Esophagus muscularis mucosa (tissue), 4 donors: ENCODE measurements around the gene BATF2. TPM values are rescaled to one million over a fixed set of nuclear protein-coding genes. Genes with fewer than 3 reads are reported as not detected.

Experiments used
- DNase-seq: peaks from one replicate; pipeline ENCODE4 v3.0.0-alpha.2; 2017; ENCODE audit errors: extremely low spot score
- H3K27ac ChIP-seq, 4 donors: fragments of 200-600 bp; sonication (generic); replicated peaks in 1 of 4; 1 replicate in 3 of 4; 2 replicates in 1 of 4; pipeline ENCODE4 v1.5.1; 2016 to 2019; ENCODE audit warnings: mild to moderate bottlenecking in 1 of 4
- H3K27me3 ChIP-seq, 4 donors: fragments of 200-600 bp; sonication (generic); one replicate each; pipeline versions ENCODE4 v1.5.1 to v1.6.0; 2016 to 2019
- H3K36me3 ChIP-seq, 4 donors: fragments of 200-600 bp; sonication (generic); one replicate each; pipeline ENCODE4 v1.5.1; 2016 to 2019
- H3K4me1 ChIP-seq, 4 donors: fragments of 200-600 bp; sonication (generic); one replicate each; pipeline ENCODE4 v1.5.1; 2016 to 2019
- H3K4me3 ChIP-seq, 4 donors: fragments of 200-600 bp; sonication (generic); 1 replicate in 2 of 4; 2 replicates in 2 of 4; pipeline ENCODE4 v1.5.1; 2016 to 2019; ENCODE audit warnings: mild to moderate bottlenecking in 4 of 4, moderate library complexity in 1 of 4
- H3K9me3 ChIP-seq, 4 donors: fragments of 200-600 bp; sonication (generic); 1 replicate in 3 of 4; 2 replicates in 1 of 4; pipeline ENCODE4 v1.5.1; 2016 to 2019
- CTCF ChIP-seq, 3 experiments: fragments of 200-600 bp in 2 of 3; fragments of 450-650 bp in 1 of 3; sonication (generic) in 2 of 3; IDR thresholded peaks; one replicate each; pipeline ENCODE4 v1.5.1; 2017 to 2019; ENCODE audit warnings: antibody characterized with exemption in 3 of 3, mild to moderate bottlenecking in 2 of 3, moderate library complexity in 1 of 3
- EP300 ChIP-seq: sonication (generic); formaldehyde crosslinking; IDR thresholded peaks from one replicate; pipeline ENCODE4 v1.6.1; 2017; ENCODE audit warnings: antibody characterized with exemption
- POLR2A ChIP-seq: fragments of 450-650 bp; IDR thresholded peaks from one replicate; pipeline ENCODE4 v1.6.1; 2017; ENCODE audit warnings: antibody characterized with exemption, moderate library complexity, mild to moderate bottlenecking, low read depth
- POLR2AphosphoS5 ChIP-seq, 2 donors: sonication (generic); formaldehyde crosslinking; IDR thresholded peaks; one replicate each; pipeline ENCODE4 v1.6.1; 2017; ENCODE audit warnings: antibody characterized with exemption in 2 of 2
- WGBS: methylation state at CpG from one replicate; pipeline ENCODE4 v1.1.5; 2018; 5-methylcytosine and 5-hydroxymethylcytosine counted together
- intact Hi-C: fragments of 100-400 bp; cut with DNase I; formaldehyde crosslinking; loops from one replicate; pipeline ENCODE4 v1.15.1; 2023
- total RNA-seq, 4 donors: library from RNA; depleted of rRNA; stranded (reverse); fragments of >200 nt; gene quantifications; one replicate each; pipeline versions ENCODE4 v1.1.0 to v1.2.1, GENCODE V29; 2016

Gene BATF2
- total RNA-seq, 4 donors from 2014 or later = 0.42 to 5.1 (median 3.1) TPM

DNA sequence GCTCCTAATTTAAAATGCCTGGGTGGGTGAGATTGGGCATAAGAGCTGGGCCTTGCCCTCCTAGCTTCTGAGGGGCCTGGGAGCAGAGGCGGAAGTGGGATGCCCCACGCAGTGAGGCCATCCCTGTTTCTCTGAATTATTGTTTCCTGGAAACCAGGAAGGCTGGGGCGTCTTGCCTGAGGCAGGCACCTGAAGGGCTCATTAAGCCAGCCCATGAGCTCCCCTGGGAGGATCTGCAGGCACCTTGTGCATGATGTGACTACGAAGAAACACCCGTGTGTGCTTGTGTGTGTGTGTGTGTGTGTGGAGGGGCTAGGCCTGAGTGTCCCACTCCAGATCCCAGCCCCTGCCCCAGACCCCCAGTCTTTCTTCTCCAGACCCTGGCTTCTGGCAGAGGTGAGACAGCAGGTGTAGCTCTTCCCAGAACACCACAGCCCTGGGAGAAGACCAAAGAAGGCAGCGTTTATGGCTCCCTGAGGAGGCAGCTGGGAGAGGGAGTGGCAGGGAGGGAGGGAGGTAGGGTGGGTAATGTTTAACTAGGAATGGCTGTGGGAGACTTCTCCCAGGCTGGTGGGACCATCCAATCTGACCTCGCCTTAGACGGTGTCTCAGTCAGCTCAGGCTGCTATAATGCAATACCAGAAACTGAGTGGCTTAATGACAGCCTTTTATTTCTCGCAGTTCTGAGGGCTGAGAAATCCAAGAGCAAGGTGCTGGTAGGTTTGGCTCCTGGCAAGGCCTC is 2.1 kb upstream of the BATF2 start:
- Histone ChIP-seq H3K27me3 (no peaks in the 10 kb centered on the region), H3K4me1 (peaks cover 10 to 27% (median 18%) of the 10 kb centered on the region in 4 donors), H3K4me3 (no peak overlapping the region), H3K36me3 (peaks cover 0 to 4% (median 0%) of the 10 kb centered on the region in 4 donors), H3K27ac (no peak overlapping the region), H3K9me3 (no peaks in the 10 kb centered on the region)
- no peak for DNase-seq
- no peak for TF ChIP-seq POLR2AphosphoS5 (IDR thresholded peaks at IDR 0.05)
- no peak for TF ChIP-seq CTCF (IDR thresholded peaks at IDR 0.05)
- no peak for TF ChIP-seq POLR2A
- no peak for TF ChIP-seq EP300
- 80% methylated on average over 7 of the region's 9 CpGs for WGBS
- intact Hi-C loops = no loop called here

DNA sequence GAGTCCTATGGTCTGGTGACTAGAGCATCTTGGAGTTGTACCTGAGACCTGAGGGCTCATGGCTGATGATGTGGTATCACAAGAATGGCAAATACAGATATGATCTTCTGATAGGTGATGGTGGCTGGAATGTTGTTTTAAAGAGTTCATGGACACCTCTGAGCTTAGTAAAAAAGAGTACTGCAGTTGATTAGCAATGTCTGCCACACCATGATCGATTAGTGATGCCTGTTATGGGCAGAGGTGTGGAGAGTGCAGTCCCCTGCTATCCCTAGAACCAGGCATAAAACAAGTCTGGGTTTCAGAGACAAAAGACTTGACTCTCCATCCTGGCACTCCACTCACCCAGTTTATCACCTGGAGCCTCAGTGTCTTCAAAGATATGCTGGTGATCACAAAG is 1.4 kb upstream of the BATF2 start:
- TF ChIP-seq POLR2AphosphoS5 (IDR thresholded peaks at IDR 0.05) (no peak), CTCF (IDR thresholded peaks at IDR 0.05) (no peak), EP300 (no peak), POLR2A (no peak)
- DNase-seq = no peak
- H3K36me3 ChIP-seq = peaks cover 0 to 6% (median 0%) of the 10 kb centered on the region in 4 donors
- 85% methylated on average over 1 of the region's 1 CpG for WGBS
- no peak overlapping the region for H3K27ac ChIP-seq
- no peaks in the 10 kb centered on the region for H3K27me3 ChIP-seq
- no peaks in the 10 kb centered on the region for H3K9me3 ChIP-seq
- H3K4me1 ChIP-seq = peaks cover 12 to 27% (median 18%) of the 10 kb centered on the region in 4 donors
- intact Hi-C loops = no loop called here
- H3K4me3 ChIP-seq = no peak overlapping the region

GRCh38 chr11:64996327-64996709 is 453 bp downstream of the BATF2 start:
- peak overlapping the region; percentile 42 to 74 (median 72) for H3K27ac ChIP-seq
- no peak for TF ChIP-seq POLR2A
- no peak for TF ChIP-seq CTCF (IDR thresholded peaks at IDR 0.05)
- TF ChIP-seq POLR2AphosphoS5 (IDR thresholded peaks at IDR 0.05) = no peak
- no peak for TF ChIP-seq EP300
- peaks cover 0 to 6% (median 0%) of the 10 kb centered on the region in 4 donors for H3K36me3 ChIP-seq
- intact Hi-C loops = no loop called here
- no peaks in the 10 kb centered on the region for H3K9me3 ChIP-seq
- H3K27me3 ChIP-seq = no peaks in the 10 kb centered on the region
- H3K4me3 ChIP-seq = peak overlapping the region; percentile 50 to 55 (median 52)
- WGBS = 35% methylated on average over 11 of the region's 11 CpGs
- no peak for DNase-seq
- H3K4me1 ChIP-seq = peaks cover 12 to 27% (median 18%) of the 10 kb centered on the region in 4 donors

DNA sequence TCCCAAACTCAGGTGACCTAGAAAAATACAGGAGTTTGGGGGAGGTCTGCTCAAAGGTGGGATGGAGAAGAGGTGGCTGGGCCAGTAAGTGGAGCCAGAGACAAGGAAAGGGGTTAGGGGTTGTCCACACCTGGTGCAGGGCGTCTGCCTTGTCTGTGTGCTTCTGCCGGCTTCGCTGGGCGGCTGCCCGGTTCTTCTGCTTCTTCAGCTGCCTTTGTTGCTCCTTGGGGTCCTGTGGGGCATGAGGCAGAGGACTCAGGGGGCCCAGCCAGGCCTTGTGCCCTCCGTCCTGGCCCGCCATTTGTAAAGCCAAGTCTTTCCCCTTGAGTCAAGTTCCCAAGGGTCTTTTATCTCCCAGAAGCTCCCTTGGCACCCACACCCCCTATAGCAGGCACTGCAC is 2.5 kb downstream of the BATF2 start:
- DNase-seq = no peak
- no peak overlapping the region for H3K27ac ChIP-seq
- H3K27me3 ChIP-seq = no peaks in the 10 kb centered on the region
- H3K36me3 ChIP-seq = peaks cover 0 to 6% (median 0%) of the 10 kb centered on the region in 4 donors
- WGBS = 82% methylated on average over 5 of the region's 7 CpGs
- H3K4me1 ChIP-seq = peaks cover 30 to 43% (median 34%) of the 10 kb centered on the region in 4 donors
- no peaks in the 10 kb centered on the region for H3K9me3 ChIP-seq
- TF ChIP-seq CTCF (IDR thresholded peaks at IDR 0.05) (no peak), POLR2A (no peak), EP300 (no peak), POLR2AphosphoS5 (IDR thresholded peaks at IDR 0.05) (no peak)
- no peak overlapping the region for H3K4me3 ChIP-seq
- intact Hi-C loops = no loop called here
